GM19099 (cell line): ENCODE results near the gene NET1.

Source experiments
- POLR2A ChIP-seq: IDR thresholded peaks from 3 replicates; pipeline ENCODE4 v1.6.1; 2011; ENCODE audit warnings: low read depth; ENCODE audit not compliant: insufficient read length; ENCODE audit errors: extremely low read depth

The NET1 gene

DNA sequence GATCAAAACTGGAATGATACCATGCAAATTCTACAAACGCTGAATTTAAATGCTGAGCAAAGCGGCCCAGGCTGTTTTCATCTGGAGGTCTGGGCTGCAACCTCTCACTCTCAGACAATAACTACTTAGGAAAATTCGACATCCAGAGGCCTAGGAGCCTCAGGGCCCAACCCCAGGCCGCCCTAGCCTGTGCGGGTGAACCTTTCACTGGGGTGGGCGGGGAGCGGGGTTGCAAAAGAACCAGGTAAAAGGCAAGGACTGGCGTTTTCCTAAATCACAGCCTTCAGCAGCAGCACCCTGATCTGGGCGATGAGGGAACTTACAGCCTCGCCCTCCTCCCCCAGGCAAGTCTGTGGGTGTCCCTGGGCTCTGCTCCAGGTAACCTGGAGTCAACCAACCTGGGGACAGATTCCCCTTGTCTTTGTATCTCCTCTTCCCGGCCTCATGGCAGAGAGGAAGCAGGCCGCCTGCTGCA lies 53.7 kb downstream of the NET1 start:
- TF ChIP-seq POLR2A, result no peak

DNA sequence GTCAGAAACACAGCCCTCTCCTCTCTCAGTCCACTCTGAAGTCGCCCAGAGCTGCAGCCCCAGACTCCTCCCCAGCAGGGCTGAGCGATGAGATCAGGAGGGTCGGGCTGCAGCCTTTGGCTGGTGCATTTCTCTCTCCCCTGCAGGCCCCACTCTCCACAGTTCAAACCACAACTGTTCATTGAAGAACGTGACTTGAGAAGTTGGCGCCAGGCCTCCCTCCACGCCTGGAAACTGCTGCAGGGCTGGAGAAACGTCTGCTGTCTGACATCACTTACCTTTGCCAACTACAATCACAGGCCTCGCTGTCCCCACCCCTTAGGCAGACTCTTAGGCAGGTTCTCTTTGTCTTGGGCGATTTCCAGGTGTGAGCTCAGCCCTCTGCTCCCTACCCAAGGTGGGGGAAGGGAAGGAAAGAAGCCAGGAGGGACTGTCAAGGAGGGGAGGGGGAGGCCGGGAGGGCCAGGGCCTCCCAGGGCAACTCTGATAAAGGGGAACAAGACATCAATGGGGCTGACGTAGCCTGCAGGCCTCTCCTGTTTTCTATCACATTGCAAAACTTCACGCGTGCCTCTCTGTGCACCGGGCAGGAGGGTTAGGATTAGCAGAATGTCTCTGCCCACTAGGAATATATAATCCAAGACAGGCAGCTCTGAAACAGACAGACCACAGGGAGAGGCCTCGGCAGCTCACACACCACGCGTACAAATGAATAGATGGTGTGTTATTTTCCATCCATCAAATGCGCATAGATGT lies 54.3 kb downstream of the NET1 start:
- TF ChIP-seq POLR2A, result no peak

DNA sequence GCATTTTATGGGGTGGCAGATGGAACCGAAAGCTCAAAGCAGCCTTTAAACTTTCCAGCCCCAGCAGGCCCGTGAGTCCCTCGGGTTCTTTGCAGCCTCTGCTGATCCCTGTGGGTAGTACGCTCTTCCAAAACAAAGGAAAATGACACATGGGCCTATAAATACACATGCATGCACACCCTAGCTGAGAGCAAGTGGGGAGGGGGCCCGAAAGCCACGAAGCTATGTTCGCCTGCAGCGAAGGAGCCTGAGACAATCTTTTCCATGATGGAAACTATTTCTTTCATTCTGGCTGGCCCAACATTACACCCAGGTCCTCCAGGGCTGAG lies 54.8 kb downstream of the NET1 start:
- no peak for TF ChIP-seq POLR2A

GRCh38 chr10:5467634-5468255 lies 55.4 kb downstream of the NET1 start:
- TF ChIP-seq POLR2A, result no peak

GRCh38 chr10:5468262-5469106 lies 56.1 kb downstream of the NET1 start:
- no peak for TF ChIP-seq POLR2A

DNA sequence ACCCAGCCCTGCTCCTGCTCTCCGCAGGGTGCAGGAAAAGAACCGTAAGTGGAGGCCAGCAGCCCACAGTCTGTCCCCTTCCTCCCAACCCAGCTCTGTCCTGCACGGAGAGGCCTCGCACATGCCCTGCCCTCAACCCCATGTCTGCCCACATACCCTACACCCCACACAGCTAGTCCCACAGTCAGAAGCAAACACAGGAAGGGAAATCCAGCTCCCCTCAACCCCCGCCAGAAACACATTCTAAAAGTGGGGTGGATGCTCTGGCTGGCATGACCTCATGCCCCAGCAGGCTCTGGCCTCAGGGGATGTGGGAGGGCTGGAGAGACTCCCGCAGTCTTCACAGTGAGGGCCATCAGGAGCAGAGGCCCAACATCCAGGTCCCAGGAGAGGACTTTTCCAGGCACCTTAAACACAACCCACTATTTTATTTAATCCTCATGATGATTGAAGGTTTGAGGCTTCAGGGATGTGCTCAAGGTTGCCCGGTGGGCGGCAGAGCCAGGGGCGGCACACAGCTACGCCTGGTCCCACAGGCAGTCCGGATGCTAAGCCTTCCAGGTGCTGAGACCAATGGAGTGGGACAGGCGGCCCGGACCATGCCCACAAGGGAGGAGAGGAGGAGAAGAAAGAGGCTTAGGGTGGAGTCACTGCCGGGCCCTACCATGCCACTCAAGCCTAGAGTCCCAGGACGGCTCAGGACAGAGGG lies 57.1 kb downstream of the NET1 start:
- no peak for TF ChIP-seq POLR2A

GRCh38 chr10:5470062-5470751 lies 57.9 kb downstream of the NET1 start:
- TF ChIP-seq POLR2A, result no peak

- TF ChIP-seq POLR2A, result no peak
Measured at GRCh38 chr10:5476918-5477525, 64.7 kb downstream of the NET1 start.

DNA sequence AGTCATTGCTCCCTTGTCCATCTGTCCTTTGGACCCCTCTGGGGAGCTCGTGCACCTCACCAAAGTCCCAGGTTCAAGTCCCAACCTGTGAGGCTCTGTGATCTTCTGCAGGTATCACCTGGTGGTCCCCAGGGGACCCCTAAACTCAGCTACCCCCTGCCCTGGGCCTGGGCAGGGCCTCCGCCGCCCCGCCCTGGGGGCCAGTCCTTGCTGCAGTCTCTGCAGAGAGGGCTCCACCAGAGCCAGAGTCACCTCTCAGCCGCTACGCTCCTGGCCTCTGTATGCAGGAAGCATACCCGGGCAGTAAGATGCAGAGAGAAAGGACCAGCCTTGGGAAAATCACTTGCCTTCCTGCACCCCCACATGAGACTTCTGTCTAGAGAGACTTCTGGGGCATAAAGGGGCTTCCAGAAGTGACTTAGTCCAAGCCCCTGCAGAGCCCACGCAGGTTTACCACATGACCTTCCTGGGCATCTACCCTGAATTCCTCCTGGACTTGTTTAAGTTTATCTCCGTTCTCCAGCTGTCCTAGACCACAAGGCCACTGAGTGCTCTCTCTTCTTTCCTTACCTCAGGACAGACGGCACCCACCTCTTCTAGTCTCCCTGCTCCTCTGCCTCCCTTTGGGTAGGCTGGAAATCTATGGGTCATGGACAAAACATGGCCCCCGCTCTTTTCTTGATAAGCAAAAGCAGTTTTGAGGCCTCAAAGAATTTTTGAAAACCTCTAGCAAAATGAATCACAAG lies 65.8 kb downstream of the NET1 start:
- TF ChIP-seq POLR2A, result no peak

GRCh38 chr10:5478694-5479305 lies 66.4 kb downstream of the NET1 start:
- no peak for TF ChIP-seq POLR2A

DNA sequence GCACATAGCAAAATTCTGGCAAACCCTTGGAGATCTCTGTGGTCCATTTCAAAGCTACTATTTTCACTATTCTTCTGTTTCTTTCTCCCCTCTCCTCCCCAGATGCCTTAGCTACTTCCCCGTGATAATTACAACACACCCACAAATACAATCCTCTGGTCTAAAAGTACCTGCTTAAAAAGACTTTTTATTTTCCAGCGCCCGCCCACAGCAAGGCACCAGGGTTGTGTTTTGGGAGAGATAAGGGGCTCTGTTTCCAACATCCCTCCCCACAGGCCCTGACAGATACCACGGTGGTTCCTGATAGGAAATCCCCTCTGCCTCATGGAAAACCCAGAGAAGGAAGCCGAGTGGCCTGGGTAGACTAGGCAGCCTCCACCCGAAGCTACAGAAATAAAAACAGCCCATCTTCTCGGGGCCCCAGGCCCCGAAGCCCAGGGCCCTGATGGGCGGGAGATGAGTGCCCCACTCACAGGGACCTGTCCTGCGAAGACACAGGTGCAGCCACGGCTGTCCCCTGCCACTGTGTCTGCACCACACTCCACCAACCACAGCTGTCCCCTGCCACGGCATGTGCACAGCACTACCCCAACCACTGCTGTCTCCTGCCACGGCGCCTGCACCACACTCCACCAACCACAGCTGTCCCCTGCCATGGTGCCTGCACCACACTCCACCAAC lies 67.3 kb downstream of the NET1 start:
- no peak for TF ChIP-seq POLR2A

- TF ChIP-seq POLR2A, result no peak
Measured at GRCh38 chr10:5480162-5480941, 68.0 kb downstream of the NET1 start.
